Kidney (tissue), 14 donors: ENCODE measurements around the gene GPC6. TPM values are rescaled to one million over a fixed set of nuclear protein-coding genes. Genes with fewer than 3 reads are reported as not detected.

Experiments
- DNase-seq, 5 donors: peaks; one replicate each; pipeline ENCODE4 v3.0.0-alpha.2; 2013 to 2020
- FAIRE-seq: peaks from 2 replicates; lab custom pipeline; 2012; peaks lifted over from hg19 to GRCh38; lab: Jason Lieb, UNC
- H3K27ac ChIP-seq, 2 donors: one replicate each; pipeline ENCODE4 v1.7.0; 2013; ENCODE audit warnings: low read depth in 2 of 2, low read length in 2 of 2, inconsistent platforms in 1 of 2
- H3K27me3 ChIP-seq: one replicate; pipeline ENCODE4 v1.7.1; 2013; ENCODE audit warnings: low read length, inconsistent platforms; ENCODE audit not compliant: control insufficient read depth, insufficient read depth
- H3K36me3 ChIP-seq, 3 donors: one replicate each; pipeline versions ENCODE4 v1.7.0 to v1.7.1; 2013; ENCODE audit warnings: low read length in 3 of 3, control low read depth in 1 of 3, inconsistent platforms in 1 of 3; ENCODE audit not compliant: insufficient read depth in 3 of 3, control insufficient read depth in 2 of 3
- H3K4me1 ChIP-seq, 3 donors: one replicate each; pipeline versions ENCODE4 v1.7.0 to v1.7.1; 2013; ENCODE audit warnings: low read length in 3 of 3, inconsistent platforms in 1 of 3, low read depth in 1 of 3; ENCODE audit not compliant: control insufficient read depth in 2 of 3, insufficient read depth in 2 of 3
- H3K4me3 ChIP-seq, 3 donors: one replicate each; pipeline versions ENCODE4 v1.7.0 to v1.8.1; 2013; ENCODE audit warnings: low read length in 3 of 3, control low read depth in 1 of 3, inconsistent platforms in 1 of 3
- H3K9ac ChIP-seq, 3 donors: one replicate each; pipeline versions ENCODE4 v1.7.0 to v1.7.1; 2013; ENCODE audit warnings: low read length in 3 of 3, control low read depth in 1 of 3, inconsistent platforms in 1 of 3
- H3K9me3 ChIP-seq, 3 donors: one replicate each; pipeline versions ENCODE4 v1.7.0 to v1.7.1; 2013; ENCODE audit warnings: low read length in 3 of 3, control low read depth in 1 of 3, inconsistent platforms in 1 of 3; ENCODE audit not compliant: control insufficient read depth in 2 of 3, insufficient read depth in 1 of 3
- CTCF ChIP-seq: IDR thresholded peaks from 3 replicates; pipeline ENCODE4 v1.5.1; 2012; ENCODE audit warnings: mild to moderate bottlenecking, moderate library complexity, borderline replicate concordance; ENCODE audit not compliant: insufficient read depth; ENCODE audit errors: extremely low read depth
- intact Hi-C: fragments of 100-400 bp; cut with DNase I; formaldehyde crosslinking; loops from one replicate; pipeline ENCODE4 v1.11.1; 2022
- polyA plus RNA-seq: library from polyadenylated mRNA; stranded (reverse); fragments of 350-450 nt; fragmentation: Illumina TruSeq; extraction: RNeasy Lipid Tissue Mini Kit (QIAGEN cat#74804); gene quantifications from one replicate; pipeline ENCODE4 v1.2.3, GENCODE V29; 2014; ENCODE audit warnings: low read depth, low replicate concordance; ENCODE audit not compliant: insufficient read depth
- total RNA-seq: library from RNA; stranded (reverse); fragmentation: NEBNext Ultra II Directional; extraction: Animal tissue kit (Norgen Biotek cat#: 25700); gene quantifications from one replicate; pipeline ENCODE4 v1.2.1, GENCODE V29; 2021
- donor health status: control.
- donor health status: control.
- donor health status: control.
- donor health status: control.
- donor health status: control.
- donor health status: DM: yes; HTN: yes; CAD: no.
- donor health status: Normal renal cell carcinoma (clear cell type).

The GPC6 gene
- total and polyA plus RNA-seq, 2 donors from 2014 or later: 6.2 to 15.5 TPM

GRCh38 chr13:93183302-93183701 lies 43.3 kb upstream of the GPC6 start:
- Histone ChIP-seq H3K4me3 (no peak overlapping the region), H3K27me3 (no peaks in the 10 kb centered on the region), H3K4me1 (no peaks in the 10 kb centered on the region), H3K27ac (no peak overlapping the region), H3K9ac (no peak overlapping the region), H3K9me3 (no peaks in the 10 kb centered on the region), H3K36me3 (no peaks in the 10 kb centered on the region)
- no peak for FAIRE-seq
- intact Hi-C loops: no loop called here
- TF ChIP-seq CTCF: no peak
- DNase-seq: no peak

GRCh38 chr13:93190006-93190405 lies 36.6 kb upstream of the GPC6 start:
- Histone ChIP-seq H3K27ac (no peak overlapping the region), H3K27me3 (no peaks in the 10 kb centered on the region), H3K9me3 (peaks cover 0 to 4% (median 0%) of the 10 kb centered on the region in 3 donors), H3K36me3 (no peaks in the 10 kb centered on the region), H3K9ac (no peak overlapping the region), H3K4me3 (no peak overlapping the region), H3K4me1 (no peaks in the 10 kb centered on the region)
- intact Hi-C loops: no loop called here
- no peak for TF ChIP-seq CTCF
- FAIRE-seq: no peak
- no peak for DNase-seq

DNA sequence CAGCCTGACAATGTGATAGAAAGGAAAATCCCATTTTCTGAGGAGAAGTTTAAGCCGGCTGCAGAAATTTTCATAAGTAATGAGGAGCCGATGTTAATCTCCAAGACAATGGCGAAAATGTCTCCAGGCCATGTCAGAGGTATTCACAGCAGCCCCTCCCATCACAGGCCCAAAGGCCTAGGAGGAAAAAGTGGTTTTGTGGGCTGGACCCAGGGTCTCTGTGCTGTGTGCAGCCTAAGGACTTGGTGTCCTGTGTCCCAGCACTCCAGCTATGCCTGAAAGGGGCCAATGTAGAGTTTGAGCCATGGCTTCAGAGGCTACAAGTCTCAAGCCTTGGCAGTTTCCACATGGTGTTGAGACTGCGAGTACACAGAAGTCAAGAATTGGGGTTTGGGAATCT lies 32.9 kb upstream of the GPC6 start:
- no peak overlapping the region for H3K27ac ChIP-seq
- no peaks in the 10 kb centered on the region for H3K36me3 ChIP-seq
- peaks cover 0 to 4% (median 0%) of the 10 kb centered on the region in 3 donors for H3K9me3 ChIP-seq
- H3K4me3 ChIP-seq: no peak overlapping the region
- H3K4me1 ChIP-seq: no peaks in the 10 kb centered on the region
- FAIRE-seq (no peak), DNase-seq (no peak)
- H3K9ac ChIP-seq: no peak overlapping the region
- intact Hi-C loops: no loop called here
- no peak for TF ChIP-seq CTCF
- H3K27me3 ChIP-seq: no peaks in the 10 kb centered on the region

GRCh38 chr13:93199856-93200255 lies 26.8 kb upstream of the GPC6 start:
- no peak overlapping the region for H3K27ac ChIP-seq
- no peaks in the 10 kb centered on the region for H3K27me3 ChIP-seq
- no peaks in the 10 kb centered on the region for H3K9me3 ChIP-seq
- no peak overlapping the region for H3K4me3 ChIP-seq
- no peaks in the 10 kb centered on the region for H3K4me1 ChIP-seq
- no peak for TF ChIP-seq CTCF
- no peaks in the 10 kb centered on the region for H3K36me3 ChIP-seq
- intact Hi-C loops: no loop called here
- H3K9ac ChIP-seq: no peak overlapping the region
- FAIRE-seq: no peak
- DNase-seq: no peak
